Tibial nerve (tissue), 3 donors: ENCODE measurements around the gene PXN.

Experiments used
- POLR2A ChIP-seq, 2 donors: fragments of 450-650 bp; IDR thresholded peaks; one replicate each; pipeline ENCODE4 v1.6.1; 2017; ENCODE audit warnings: antibody characterized with exemption in 2 of 2, mild to moderate bottlenecking in 2 of 2, moderate library complexity in 2 of 2
- TF ChIP-seq, protein P1 (sequence below), 5 experiments: fragments of 200-600 bp in 3 of 5; fragments of 450-650 bp in 2 of 5; sonication (generic) in 3 of 5; IDR thresholded peaks; one replicate each; pipeline ENCODE4 v1.5.1; 2016 to 2019; ENCODE audit warnings: antibody characterized with exemption in 5 of 5, mild to moderate bottlenecking in 3 of 5, moderate library complexity in 2 of 5

DNA sequence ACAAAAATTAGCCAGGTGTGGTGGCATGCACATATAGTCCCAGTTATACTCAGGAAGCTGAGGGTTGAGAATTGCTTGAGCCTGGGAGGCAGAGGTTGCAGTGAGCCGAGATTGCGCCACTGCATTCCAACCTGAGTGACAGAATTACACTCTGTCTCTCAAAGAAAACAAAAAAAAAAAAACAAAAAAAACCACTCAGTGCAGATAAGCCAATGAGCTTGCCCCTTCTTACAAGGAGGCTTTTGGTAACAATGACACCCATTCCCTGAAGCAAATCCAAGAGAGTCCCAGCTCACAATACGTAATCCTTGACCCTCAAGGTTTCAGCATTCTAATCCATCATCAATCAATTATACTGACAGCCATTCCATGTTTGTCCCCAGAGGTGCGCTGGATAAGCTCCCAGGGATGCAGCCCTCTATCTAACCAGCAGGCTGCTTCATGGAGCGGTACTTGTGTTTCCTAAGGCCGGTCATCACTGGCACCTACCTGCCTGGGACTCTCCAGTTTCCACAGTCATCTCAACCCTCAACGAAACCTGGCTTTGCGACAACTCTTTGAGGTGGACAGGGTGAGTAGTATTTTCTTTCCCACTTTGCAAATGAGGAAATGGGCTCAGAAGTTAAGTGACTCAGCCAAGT is 83.4 kb downstream of the PXN start:
- no peak for TF ChIP-seq POLR2A (IDR thresholded peaks at IDR 0.05)
- TF ChIP-seq, protein P1, sequence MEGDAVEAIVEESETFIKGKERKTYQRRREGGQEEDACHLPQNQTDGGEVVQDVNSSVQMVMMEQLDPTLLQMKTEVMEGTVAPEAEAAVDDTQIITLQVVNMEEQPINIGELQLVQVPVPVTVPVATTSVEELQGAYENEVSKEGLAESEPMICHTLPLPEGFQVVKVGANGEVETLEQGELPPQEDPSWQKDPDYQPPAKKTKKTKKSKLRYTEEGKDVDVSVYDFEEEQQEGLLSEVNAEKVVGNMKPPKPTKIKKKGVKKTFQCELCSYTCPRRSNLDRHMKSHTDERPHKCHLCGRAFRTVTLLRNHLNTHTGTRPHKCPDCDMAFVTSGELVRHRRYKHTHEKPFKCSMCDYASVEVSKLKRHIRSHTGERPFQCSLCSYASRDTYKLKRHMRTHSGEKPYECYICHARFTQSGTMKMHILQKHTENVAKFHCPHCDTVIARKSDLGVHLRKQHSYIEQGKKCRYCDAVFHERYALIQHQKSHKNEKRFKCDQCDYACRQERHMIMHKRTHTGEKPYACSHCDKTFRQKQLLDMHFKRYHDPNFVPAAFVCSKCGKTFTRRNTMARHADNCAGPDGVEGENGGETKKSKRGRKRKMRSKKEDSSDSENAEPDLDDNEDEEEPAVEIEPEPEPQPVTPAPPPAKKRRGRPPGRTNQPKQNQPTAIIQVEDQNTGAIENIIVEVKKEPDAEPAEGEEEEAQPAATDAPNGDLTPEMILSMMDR (IDR thresholded peaks at IDR 0.05) = no peak
